Adrenal gland (tissue), 12 donors: ENCODE results near the gene C15orf40. TPM values are rescaled to one million over a fixed set of nuclear protein-coding genes. Genes with fewer than 3 reads are reported as not detected.

ENCODE experiments used
- polyA plus RNA-seq, 3 donors: library from polyadenylated mRNA; stranded (reverse); fragments of 200-250 nt in 2 of 3; fragments of 350-450 nt in 1 of 3; fragmentation: Illumina TruSeq in 1 of 3; extraction: RNeasy Lipid Tissue Mini Kit (QIAGEN cat#74804) in 1 of 3; gene quantifications; one replicate each; pipeline ENCODE4 v1.2.3, GENCODE V29; 2013 to 2014
- total RNA-seq, 9 donors: library from RNA; depleted of rRNA in 4 of 9; stranded (reverse); fragments of >200 nt in 4 of 9; fragments of 120-200 nt in 1 of 9; fragmentation: NEBNext Ultra II Directional in 1 of 9; extraction: Animal tissue kit (Norgen Biotek cat#: 25700) in 1 of 9; gene quantifications; one replicate each; pipeline versions ENCODE4 v1.1.0 to v1.2.4, GENCODE V29; 2013 to 2023
- donor health status: healthy with polysubstance abuse.
- donor health status: Bipolar disorder and iron deficiency.
- donor health status: DM: yes; HTN: yes; CAD: no.
- donor health status: DM: no; HTN: no; CAD: no.
- donor health status: DM: no; HTN: no; CAD: no.
- donor health status: DM: yes; HTN: yes; CAD: no.

The C15orf40 gene
- total and polyA plus RNA-seq, 12 donors, result 7.8 to 28.2 (median 23.0) TPM

Other genes with a start within 250 kb of the C15orf40 start
- gene FSD2, start 205.6 kb downstream of the C15orf40 start, total RNA-seq, result under 1 TPM in 1 of 9 donors, not detected in 8; 0.06 TPM
- gene FSD2, start 205.6 kb downstream of the C15orf40 start, polyA plus RNA-seq, result under 1 TPM in 1 of 3 donors, not detected in 2; 0.03 TPM
- gene WHAMM, start 202.0 kb downstream of the C15orf40 start, total RNA-seq, result 1 to 10 TPM; 3.7 to 10.0 (median 8.7) TPM
- 1 to 10 TPM; 4.5 to 6.8 (median 5.0) TPM for gene WHAMM, start 202.0 kb downstream of the C15orf40 start, polyA plus RNA-seq
- gene HOMER2, start 58.9 kb downstream of the C15orf40 start, total RNA-seq, result 10 to 100 TPM in 8 of 9 donors, 1 to 10 TPM in 1; 9.0 to 43.1 (median 26.0) TPM
- gene HOMER2, start 58.9 kb downstream of the C15orf40 start, polyA plus RNA-seq, result 10 to 100 TPM in 2 of 3 donors, 1 to 10 TPM in 1; 6.5 to 12.6 (median 11.2) TPM
- gene RAMAC, start 25.4 kb downstream of the C15orf40 start, total RNA-seq, result 10 to 100 TPM; 19.3 to 80.0 (median 21.9) TPM
- gene RAMAC, start 25.4 kb downstream of the C15orf40 start, polyA plus RNA-seq, result 10 to 100 TPM; 12.7 to 28.4 (median 16.1) TPM
- 10 to 100 TPM; 38.8 to 72.6 (median 50.7) TPM for gene BTBD1, start 55.6 kb upstream of the C15orf40 start, total RNA-seq
- 10 to 100 TPM in 2 of 3 donors, 1 to 10 TPM in 1; 7.2 to 65.9 (median 12.5) TPM for gene BTBD1, start 55.6 kb upstream of the C15orf40 start, polyA plus RNA-seq
- 1 to 10 TPM in 8 of 9 donors, under 1 TPM in 1; 0.67 to 9.5 (median 5.4) TPM for gene TM6SF1, start 96.0 kb upstream of the C15orf40 start, total RNA-seq
- gene TM6SF1, start 96.0 kb upstream of the C15orf40 start, polyA plus RNA-seq, result 1 to 10 TPM; 1.7 to 3.1 (median 2.2) TPM
- 10 to 100 TPM; 22.6 to 82.2 (median 56.8) TPM for gene HDGFL3, start 196.2 kb upstream of the C15orf40 start, total RNA-seq
- gene HDGFL3, start 196.2 kb upstream of the C15orf40 start, polyA plus RNA-seq, result 10 to 100 TPM in 2 of 3 donors, 1 to 10 TPM in 1; 9.3 to 77.7 (median 25.2) TPM